Measurements from ENCODE around the gene LGI4.

LGI4 gene

GRCh38 chr19:35084509-35084762, 50.4 kb downstream of the LGI4 start:
- no peak overlapping the region for H3K4me3 ChIP-seq (ENCODE audit: low read depth, low read length)
- no peak for DNase-seq
- H2BK120ac ChIP-seq (ENCODE audit: insufficient read depth, low read length, poor library complexity) = no peak overlapping the region
- no peaks in the 10 kb centered on the region for H3K79me2 ChIP-seq (ENCODE audit: control insufficient read depth, insufficient read depth, low read length, poor library complexity)
- no peaks in the 10 kb centered on the region for H3K79me1 ChIP-seq (ENCODE audit: low read length)
- H3K27ac ChIP-seq (ENCODE audit: low read depth, low read length) = no peak overlapping the region
- H2BK5ac ChIP-seq (ENCODE audit: low read depth, low read length, poor library complexity) = no peak overlapping the region
- H3K23ac ChIP-seq (ENCODE audit: low read length) = no peak overlapping the region
- WGBS (ENCODE audit: extremely low coverage, insufficient coverage, insufficient read length) = no CpG with 5 or more reads among the region's 3 CpGs
- no peaks in the 10 kb centered on the region for H3K27me3 ChIP-seq (ENCODE audit: insufficient read depth, low read length)
- H3K9ac ChIP-seq (ENCODE audit: low read length) = no peak overlapping the region
- no peak overlapping the region for H2BK12ac ChIP-seq (ENCODE audit: low read length)
- no peak overlapping the region for H2AFZ ChIP-seq (ENCODE audit: insufficient read depth, low read length, poor library complexity)
- no peak overlapping the region for H3K4ac ChIP-seq (ENCODE audit: low read depth, low read length)
- H2AK5ac ChIP-seq (ENCODE audit: low read length) = no peak overlapping the region
- no peak overlapping the region for H4K8ac ChIP-seq (ENCODE audit: low read depth, low read length)
- H3K36me3 ChIP-seq (ENCODE audit: control insufficient read depth in 1 of 2, insufficient read depth in 2 of 2, low read length in 2 of 2) = no peaks in the 10 kb centered on the region
- peaks cover 2 to 5% of the 10 kb centered on the region in 2 experiments for H3K4me1 ChIP-seq (ENCODE audit: control insufficient read depth in 1 of 2, insufficient read depth in 2 of 2, low read length in 2 of 2)
- H4K91ac ChIP-seq (ENCODE audit: low read depth, low read length) = no peak overlapping the region
- H3K9me3 ChIP-seq (ENCODE audit: insufficient read depth, low read depth, low read length) = peaks cover 3% of the 10 kb centered on the region
- H3K14ac ChIP-seq (ENCODE audit: low read length) = no peak overlapping the region
- no peak overlapping the region for H4K12ac ChIP-seq (ENCODE audit: low read depth, low read length)
- no peak overlapping the region for H3K4me2 ChIP-seq (ENCODE audit: low read length)
- H3K18ac ChIP-seq (ENCODE audit: low read length) = no peak overlapping the region

GRCh38 chr19:35083691-35084508, 51.0 kb downstream of the LGI4 start:
- peak overlapping the region; percentile 15 for H2BK12ac ChIP-seq (ENCODE audit: low read length)
- no peak overlapping the region for H4K8ac ChIP-seq (ENCODE audit: low read depth, low read length)
- no peak overlapping the region for H4K91ac ChIP-seq (ENCODE audit: low read depth, low read length)
- H2BK120ac ChIP-seq (ENCODE audit: insufficient read depth, low read length, poor library complexity) = no peak overlapping the region
- H3K36me3 ChIP-seq (ENCODE audit: control insufficient read depth in 1 of 2, insufficient read depth in 2 of 2, low read length in 2 of 2) = no peaks in the 10 kb centered on the region
- H3K9me3 ChIP-seq (ENCODE audit: insufficient read depth, low read depth, low read length) = peaks cover 3% of the 10 kb centered on the region
- H3K9ac ChIP-seq (ENCODE audit: low read length) = no peak overlapping the region
- WGBS (ENCODE audit: extremely low coverage, insufficient coverage, insufficient read length) = no CpG with 5 or more reads among the region's 15 CpGs
- no peak overlapping the region for H3K4me3 ChIP-seq (ENCODE audit: low read depth, low read length)
- peaks cover 2 to 5% of the 10 kb centered on the region in 2 experiments for H3K4me1 ChIP-seq (ENCODE audit: control insufficient read depth in 1 of 2, insufficient read depth in 2 of 2, low read length in 2 of 2)
- no peaks in the 10 kb centered on the region for H3K27me3 ChIP-seq (ENCODE audit: insufficient read depth, low read length)
- no peak overlapping the region for H3K23ac ChIP-seq (ENCODE audit: low read length)
- H3K4me2 ChIP-seq (ENCODE audit: low read length) = no peak overlapping the region
- no peak overlapping the region for H3K4ac ChIP-seq (ENCODE audit: low read depth, low read length)
- no peak overlapping the region for H2AK5ac ChIP-seq (ENCODE audit: low read length)
- H3K18ac ChIP-seq (ENCODE audit: low read length) = no peak overlapping the region
- H3K79me1 ChIP-seq (ENCODE audit: low read length) = no peaks in the 10 kb centered on the region
- H3K79me2 ChIP-seq (ENCODE audit: control insufficient read depth, insufficient read depth, low read length, poor library complexity) = no peaks in the 10 kb centered on the region
- H3K27ac ChIP-seq (ENCODE audit: low read depth, low read length) = no peak overlapping the region
- H4K12ac ChIP-seq (ENCODE audit: low read depth, low read length) = no peak overlapping the region
- DNase-seq = no peak
- no peak overlapping the region for H3K14ac ChIP-seq (ENCODE audit: low read length)
- no peak overlapping the region for H2BK5ac ChIP-seq (ENCODE audit: low read depth, low read length, poor library complexity)
- H2AFZ ChIP-seq (ENCODE audit: insufficient read depth, low read length, poor library complexity) = no peak overlapping the region

- H2BK5ac ChIP-seq (ENCODE audit: low read depth, low read length, poor library complexity) = no peak overlapping the region
- H2AFZ ChIP-seq (ENCODE audit: insufficient read depth, low read length, poor library complexity) = no peak overlapping the region
- no peak overlapping the region for H3K23ac ChIP-seq (ENCODE audit: low read length)
- H2AK5ac ChIP-seq (ENCODE audit: low read length) = no peak overlapping the region
- DNase-seq = no peak
- H3K4me2 ChIP-seq (ENCODE audit: low read length) = no peak overlapping the region
- no peak overlapping the region for H4K12ac ChIP-seq (ENCODE audit: low read depth, low read length)
- H3K27me3 ChIP-seq (ENCODE audit: insufficient read depth, low read length) = no peaks in the 10 kb centered on the region
- H3K9me3 ChIP-seq (ENCODE audit: insufficient read depth, low read depth, low read length) = peaks cover 8% of the 10 kb centered on the region
- no peak overlapping the region for H3K4ac ChIP-seq (ENCODE audit: low read depth, low read length)
- no peak overlapping the region for H3K9ac ChIP-seq (ENCODE audit: low read length)
- H3K79me1 ChIP-seq (ENCODE audit: low read length) = no peaks in the 10 kb centered on the region
- H4K91ac ChIP-seq (ENCODE audit: low read depth, low read length) = no peak overlapping the region
- H3K4me1 ChIP-seq (ENCODE audit: control insufficient read depth in 1 of 2, insufficient read depth in 2 of 2, low read length in 2 of 2) = no peaks in the 10 kb centered on the region
- H3K18ac ChIP-seq (ENCODE audit: low read length) = no peak overlapping the region
- H3K36me3 ChIP-seq (ENCODE audit: control insufficient read depth in 1 of 2, insufficient read depth in 2 of 2, low read length in 2 of 2) = no peaks in the 10 kb centered on the region
- H3K4me3 ChIP-seq (ENCODE audit: low read depth, low read length) = no peak overlapping the region
- no peak overlapping the region for H2BK120ac ChIP-seq (ENCODE audit: insufficient read depth, low read length, poor library complexity)
- H3K27ac ChIP-seq (ENCODE audit: low read depth, low read length) = no peak overlapping the region
- H4K8ac ChIP-seq (ENCODE audit: low read depth, low read length) = no peak overlapping the region
- H3K79me2 ChIP-seq (ENCODE audit: control insufficient read depth, insufficient read depth, low read length, poor library complexity) = no peaks in the 10 kb centered on the region
- H3K14ac ChIP-seq (ENCODE audit: low read length) = no peak overlapping the region
- H2BK12ac ChIP-seq (ENCODE audit: low read length) = no peak overlapping the region
- no CpG with 5 or more reads among the region's 6 CpGs for WGBS (ENCODE audit: extremely low coverage, insufficient coverage, insufficient read length)
Observed at GRCh38 chr19:35081201-35081600, 53.7 kb downstream of the LGI4 start.

GRCh38 chr19:35080613-35081170, 54.2 kb downstream of the LGI4 start:
- Histone ChIP-seq H4K91ac (ENCODE audit: low read depth, low read length) (no peak overlapping the region), H3K9me3 (ENCODE audit: insufficient read depth, low read depth, low read length) (peaks cover 8% of the 10 kb centered on the region), H3K27ac (ENCODE audit: low read depth, low read length) (no peak overlapping the region), H3K79me2 (ENCODE audit: control insufficient read depth, insufficient read depth, low read length, poor library complexity) (no peaks in the 10 kb centered on the region), H2BK5ac (ENCODE audit: low read depth, low read length, poor library complexity) (no peak overlapping the region), H3K4me2 (ENCODE audit: low read length) (no peak overlapping the region), H2BK12ac (ENCODE audit: low read length) (no peak overlapping the region), H4K12ac (ENCODE audit: low read depth, low read length) (no peak overlapping the region), H3K27me3 (ENCODE audit: insufficient read depth, low read length) (no peaks in the 10 kb centered on the region), H3K4me3 (ENCODE audit: low read depth, low read length) (no peak overlapping the region), H3K4ac (ENCODE audit: low read depth, low read length) (no peak overlapping the region), H4K8ac (ENCODE audit: low read depth, low read length) (no peak overlapping the region), H3K4me1 (ENCODE audit: control insufficient read depth in 1 of 2, insufficient read depth in 2 of 2, low read length in 2 of 2) (no peaks in the 10 kb centered on the region), H3K36me3 (ENCODE audit: control insufficient read depth in 1 of 2, insufficient read depth in 2 of 2, low read length in 2 of 2) (no peaks in the 10 kb centered on the region), H3K14ac (ENCODE audit: low read length) (no peak overlapping the region), H3K9ac (ENCODE audit: low read length) (no peak overlapping the region), H3K79me1 (ENCODE audit: low read length) (no peaks in the 10 kb centered on the region), H3K18ac (ENCODE audit: low read length) (no peak overlapping the region), H3K23ac (ENCODE audit: low read length) (no peak overlapping the region), H2AK5ac (ENCODE audit: low read length) (no peak overlapping the region), H2BK120ac (ENCODE audit: insufficient read depth, low read length, poor library complexity) (no peak overlapping the region), H2AFZ (ENCODE audit: insufficient read depth, low read length, poor library complexity) (no peak overlapping the region)
- WGBS (ENCODE audit: extremely low coverage, insufficient coverage, insufficient read length) = no CpG with 5 or more reads among the region's 16 CpGs
- no peak for DNase-seq
